ENCODE measurements around the gene ARHGAP5. TPM values are rescaled to one million over a fixed set of nuclear protein-coding genes. Genes with fewer than 3 reads are reported as not detected.

Gene ARHGAP5
- total and polyA plus RNA-seq, 2 donors (not counting 1 experiment from before 2014, with no cell fraction given) = 6.4 to 65.0 TPM

DNA sequence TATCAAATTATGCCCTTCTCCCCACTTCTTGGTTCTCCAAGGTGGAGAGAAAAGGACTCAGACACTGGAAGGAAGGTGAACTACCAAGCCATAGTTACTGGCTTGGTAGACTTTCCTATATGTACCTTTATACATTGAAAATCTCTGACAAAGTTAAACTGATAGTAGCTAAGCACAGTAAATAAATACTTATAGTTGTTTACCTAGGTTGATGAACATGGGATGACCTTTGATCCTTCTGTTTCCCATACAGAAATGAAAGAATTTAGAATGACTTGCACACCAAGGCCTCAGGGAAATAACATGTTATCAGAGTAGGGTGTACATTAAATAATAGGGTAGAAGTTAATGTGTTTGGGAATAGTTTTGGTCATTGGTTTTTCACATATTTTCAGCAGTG lies 6.7 kb downstream of the ARHGAP5 start:
- no peak overlapping the region for H3K27ac ChIP-seq (ENCODE audit: low read length in 2 of 2)
- Mint-ChIP-seq H3K4me1 (peaks cover 45% of the 10 kb centered on the region), H3K4me3 (no peak overlapping the region), H3K27ac (no peak overlapping the region), H3K9me3 (ENCODE audit: insufficient read depth) (no peaks in the 10 kb centered on the region), H3K27me3 (no peaks in the 10 kb centered on the region)
- intact Hi-C loops (cut with micrococcal nuclease) = no loop called here
- no peak overlapping the region for H3K4me3 ChIP-seq (ENCODE audit: control extremely low read depth in 1 of 5, extremely low read depth in 1 of 5, insufficient read depth in 1 of 5, low read depth in 2 of 5, low read length in 4 of 5)
- H3K9me3 ChIP-seq (ENCODE audit: control extremely low read depth in 1 of 3, control insufficient read depth in 2 of 3, insufficient read depth in 1 of 3, low read length in 2 of 3) = no peaks in the 10 kb centered on the region
- DNase-seq = no peak
- no peak for ATAC-seq (ENCODE audit: low read depth)
- H3K79me2 ChIP-seq (ENCODE audit: control insufficient read depth, insufficient read depth, low read length) = peaks cover 91% of the 10 kb centered on the region
- TF ChIP-seq, protein P1, sequence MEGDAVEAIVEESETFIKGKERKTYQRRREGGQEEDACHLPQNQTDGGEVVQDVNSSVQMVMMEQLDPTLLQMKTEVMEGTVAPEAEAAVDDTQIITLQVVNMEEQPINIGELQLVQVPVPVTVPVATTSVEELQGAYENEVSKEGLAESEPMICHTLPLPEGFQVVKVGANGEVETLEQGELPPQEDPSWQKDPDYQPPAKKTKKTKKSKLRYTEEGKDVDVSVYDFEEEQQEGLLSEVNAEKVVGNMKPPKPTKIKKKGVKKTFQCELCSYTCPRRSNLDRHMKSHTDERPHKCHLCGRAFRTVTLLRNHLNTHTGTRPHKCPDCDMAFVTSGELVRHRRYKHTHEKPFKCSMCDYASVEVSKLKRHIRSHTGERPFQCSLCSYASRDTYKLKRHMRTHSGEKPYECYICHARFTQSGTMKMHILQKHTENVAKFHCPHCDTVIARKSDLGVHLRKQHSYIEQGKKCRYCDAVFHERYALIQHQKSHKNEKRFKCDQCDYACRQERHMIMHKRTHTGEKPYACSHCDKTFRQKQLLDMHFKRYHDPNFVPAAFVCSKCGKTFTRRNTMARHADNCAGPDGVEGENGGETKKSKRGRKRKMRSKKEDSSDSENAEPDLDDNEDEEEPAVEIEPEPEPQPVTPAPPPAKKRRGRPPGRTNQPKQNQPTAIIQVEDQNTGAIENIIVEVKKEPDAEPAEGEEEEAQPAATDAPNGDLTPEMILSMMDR (IDR thresholded peaks at IDR 0.05) = no peak
- no peak for TF ChIP-seq EZH2 (IDR thresholded peaks at IDR 0.05; ENCODE audit: borderline replicate concordance, insufficient read depth, low read depth, low read length, poor library complexity, severe bottlenecking)
- no peaks in the 10 kb centered on the region for H3K27me3 ChIP-seq (replicated peaks in 1 of 4; ENCODE audit: control extremely low read depth in 1 of 4, control insufficient read depth in 3 of 4, insufficient read depth in 4 of 4, low read length in 3 of 4)
- H3K9ac ChIP-seq (ENCODE audit: low read length) = no peak overlapping the region
- CTCF ChIA-PET = no interaction called here
- no peak overlapping the region for H3K4me2 ChIP-seq (replicated peaks; ENCODE audit: low read depth, low read length, poor library complexity, severe bottlenecking)
- H3K4me1 ChIP-seq (ENCODE audit: control insufficient read depth in 2 of 2, insufficient read depth in 2 of 2, low read length in 2 of 2) = peaks cover 2% of the 10 kb centered on the region in 2 donors
- no peak overlapping the region for H2AFZ ChIP-seq (ENCODE audit: insufficient read depth, low read depth, low read length, poor library complexity, severe bottlenecking)
- H3K36me3 ChIP-seq (replicated peaks in 1 of 2; ENCODE audit: control extremely low read depth in 1 of 2, control insufficient read depth in 1 of 2, extremely low read depth in 1 of 2, insufficient read depth in 2 of 2, low read length in 1 of 2) = no peaks in the 10 kb centered on the region
- POLR2A ChIA-PET = no interaction called here
- peaks cover 58% of the 10 kb centered on the region for H4K20me1 ChIP-seq (ENCODE audit: control insufficient read depth, insufficient read depth, low read length, poor library complexity, severe bottlenecking)

- POLR2A ChIA-PET = no interaction called here
- ATAC-seq (ENCODE audit: low read depth) = no peak
- TF ChIP-seq EZH2 (IDR thresholded peaks at IDR 0.05; ENCODE audit: borderline replicate concordance, insufficient read depth, low read depth, low read length, poor library complexity, severe bottlenecking) = no peak
- TF ChIP-seq, protein P1 (IDR thresholded peaks at IDR 0.05) = no peak
- H3K4me2 ChIP-seq (replicated peaks; ENCODE audit: low read depth, low read length, poor library complexity, severe bottlenecking) = no peak overlapping the region
- no peak overlapping the region for H3K9ac ChIP-seq (ENCODE audit: low read length)
- H3K27ac ChIP-seq (ENCODE audit: low read length in 2 of 2) = no peak overlapping the region
- peaks cover 52% of the 10 kb centered on the region for H4K20me1 ChIP-seq (ENCODE audit: control insufficient read depth, insufficient read depth, low read length, poor library complexity, severe bottlenecking)
- Mint-ChIP-seq H3K27me3 (no peaks in the 10 kb centered on the region), H3K4me3 (no peak overlapping the region), H3K27ac (no peak overlapping the region), H3K4me1 (peaks cover 38% of the 10 kb centered on the region), H3K9me3 (ENCODE audit: insufficient read depth) (no peaks in the 10 kb centered on the region)
- H3K36me3 ChIP-seq (replicated peaks in 1 of 2; ENCODE audit: control extremely low read depth in 1 of 2, control insufficient read depth in 1 of 2, extremely low read depth in 1 of 2, insufficient read depth in 2 of 2, low read length in 1 of 2) = peaks cover 0 to under 1% of the 10 kb centered on the region in 2 experiments
- CTCF ChIA-PET = interaction anchor here (0.8 to 1.8 kb wide), 4 partner anchors 9 to 167 kb away, joined by 3 to 9 read pairs (median 6); no protein-coding TSS in a partner anchor
- intact Hi-C loops (cut with micrococcal nuclease) = no loop called here
- H2AFZ ChIP-seq (ENCODE audit: insufficient read depth, low read depth, low read length, poor library complexity, severe bottlenecking) = no peak overlapping the region
- no peaks in the 10 kb centered on the region for H3K27me3 ChIP-seq (replicated peaks in 1 of 4; ENCODE audit: control extremely low read depth in 1 of 4, control insufficient read depth in 3 of 4, insufficient read depth in 4 of 4, low read length in 3 of 4)
- peaks cover 78% of the 10 kb centered on the region for H3K79me2 ChIP-seq (ENCODE audit: control insufficient read depth, insufficient read depth, low read length)
- no peaks in the 10 kb centered on the region for H3K4me1 ChIP-seq (ENCODE audit: control insufficient read depth in 2 of 2, insufficient read depth in 2 of 2, low read length in 2 of 2)
- no peak for DNase-seq
- WGBS (ENCODE audit: insufficient coverage) = no CpG with 5 or more reads among the region's 3 CpGs
- no peaks in the 10 kb centered on the region for H3K9me3 ChIP-seq (ENCODE audit: control extremely low read depth in 1 of 3, control insufficient read depth in 2 of 3, insufficient read depth in 1 of 3, low read length in 2 of 3)
- H3K4me3 ChIP-seq (ENCODE audit: control extremely low read depth in 1 of 5, extremely low read depth in 1 of 5, insufficient read depth in 1 of 5, low read depth in 2 of 5, low read length in 4 of 5) = no peak overlapping the region
Observed at GRCh38 chr14:32085182-32085844, 8.2 kb downstream of the ARHGAP5 start.

Data from B cell (primary cell).